GM18505 (cell line): ENCODE results near the gene GATC.

Source experiments
- ATAC-seq: cut with Tn5 transposase; IDR thresholded peaks from one replicate; pipeline ENCODE4 v1.9.1; 2021; ENCODE audit not compliant: unreplicated experiment
- POLR2A ChIP-seq: IDR thresholded peaks from 4 replicates; pipeline ENCODE4 v1.6.1; 2011; ENCODE audit warnings: borderline replicate concordance; ENCODE audit not compliant: insufficient read depth, insufficient read length; ENCODE audit errors: extremely low read depth

GATC gene

DNA sequence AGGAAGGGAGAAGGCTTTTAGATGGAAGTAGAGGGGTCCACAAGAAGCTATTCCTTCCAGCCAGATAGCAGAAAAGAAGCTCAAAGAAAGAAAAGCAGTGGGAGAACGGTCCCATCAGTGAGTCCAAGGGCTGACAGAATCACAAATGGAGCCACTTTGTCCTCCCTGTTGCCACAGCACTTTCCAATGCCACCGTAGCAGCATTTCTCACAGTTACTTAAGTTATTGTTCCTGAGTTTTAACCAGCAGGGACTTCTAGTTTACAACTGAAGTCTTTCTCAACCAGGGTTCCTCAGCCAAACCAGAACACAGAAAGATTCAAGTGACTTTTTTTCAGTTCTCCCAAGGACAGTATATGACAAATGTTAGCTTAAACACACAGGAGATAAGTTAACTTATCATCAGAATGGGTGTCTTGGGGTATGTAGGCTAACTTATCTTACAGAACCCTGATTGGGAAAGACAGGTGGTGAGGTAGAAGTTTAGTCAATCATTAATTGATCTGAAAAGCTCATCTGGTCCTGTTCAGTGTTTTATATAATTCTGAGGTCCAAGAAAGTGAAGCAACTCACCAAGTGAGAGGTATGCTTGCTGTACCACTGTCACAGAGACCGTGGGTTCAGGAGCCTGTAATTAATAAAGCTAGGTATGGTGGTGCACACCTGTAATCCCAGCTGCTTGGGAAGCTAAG is 7.0 kb downstream of the GATC start:
- no peak for ATAC-seq

DNA sequence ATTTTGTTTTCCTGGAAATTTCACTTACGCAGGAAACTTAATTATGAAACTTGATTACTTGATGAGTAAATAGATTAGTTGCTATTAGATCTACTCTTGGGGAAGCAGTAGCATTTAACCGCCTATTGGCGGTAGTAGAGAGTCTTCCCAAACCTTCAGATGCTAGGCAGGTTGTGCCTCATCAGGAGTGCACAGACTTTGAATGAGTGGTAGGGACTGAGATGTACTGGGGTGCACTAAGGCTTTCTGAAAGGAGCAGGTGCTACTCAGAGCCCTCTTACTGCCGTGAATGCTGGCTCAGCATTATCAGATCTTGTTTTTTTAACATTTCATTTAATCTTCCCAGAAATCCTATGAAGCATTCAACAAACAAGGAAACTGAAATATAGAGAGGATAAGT is 7.7 kb downstream of the GATC start:
- no peak for ATAC-seq
- no peak for TF ChIP-seq POLR2A

More for the DNA sequence above, 7.0 kb downstream of the GATC start:
- TF ChIP-seq POLR2A = no peak

DNA sequence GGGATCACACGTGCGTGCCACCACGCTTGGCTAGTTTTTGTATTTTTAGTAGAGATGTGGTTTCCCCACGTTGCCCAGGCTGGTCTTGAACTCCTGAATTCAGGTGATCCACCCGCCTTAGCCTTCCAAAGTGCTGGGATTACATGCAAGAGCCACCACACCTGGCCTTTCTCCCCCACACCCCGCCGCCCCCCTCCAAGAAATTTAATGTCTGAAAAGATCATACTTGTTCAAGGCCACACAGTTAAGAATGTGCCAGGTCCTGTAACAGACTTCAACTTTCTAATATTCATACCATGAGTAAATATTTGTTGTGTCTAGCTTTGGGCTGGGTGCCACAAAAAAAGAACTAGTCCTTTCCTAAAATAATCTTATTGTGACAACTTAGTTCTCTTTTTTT is 9.1 kb downstream of the GATC start:
- TF ChIP-seq POLR2A = no peak
- ATAC-seq = no peak

DNA sequence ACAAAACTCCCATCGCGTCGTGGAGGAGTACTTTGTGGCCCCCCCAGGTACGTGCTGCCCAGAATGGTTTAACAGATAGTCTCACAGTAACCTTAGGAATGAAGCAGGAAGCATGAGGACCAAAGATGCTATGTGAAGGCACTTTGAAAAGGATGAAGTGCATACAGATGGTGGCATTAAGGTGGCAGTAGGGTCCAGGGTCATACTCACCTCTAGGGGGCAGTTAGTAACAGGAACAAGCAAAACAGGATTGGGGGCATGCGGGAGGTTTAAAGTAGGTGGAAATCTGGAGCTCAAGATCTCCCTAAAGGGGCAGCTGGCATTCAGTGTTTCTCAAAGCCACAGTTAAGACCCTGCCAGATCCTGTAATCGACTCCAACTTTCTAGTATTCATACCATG is 10.9 kb downstream of the GATC start:
- no peak for ATAC-seq
- TF ChIP-seq POLR2A = no peak

DNA sequence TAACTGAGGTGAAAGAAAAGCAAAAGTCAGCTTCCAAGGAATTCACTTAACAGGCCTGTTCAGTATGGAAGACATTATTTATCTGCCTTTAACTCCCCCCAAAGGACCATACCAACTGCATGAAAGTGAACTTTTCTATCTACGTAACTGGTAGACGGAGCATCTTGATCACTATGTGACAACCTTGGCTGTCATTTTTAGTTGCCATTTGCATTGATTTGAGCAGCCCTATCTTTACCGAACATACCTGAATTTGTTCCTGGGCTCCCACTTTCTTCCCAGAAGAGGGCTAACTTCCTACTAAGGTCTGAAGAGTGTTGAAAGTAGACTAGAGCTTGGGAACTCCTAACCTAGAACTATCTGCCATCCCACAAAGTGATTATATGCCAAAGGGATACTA is 13.9 kb downstream of the GATC start:
- no peak for TF ChIP-seq POLR2A

DNA sequence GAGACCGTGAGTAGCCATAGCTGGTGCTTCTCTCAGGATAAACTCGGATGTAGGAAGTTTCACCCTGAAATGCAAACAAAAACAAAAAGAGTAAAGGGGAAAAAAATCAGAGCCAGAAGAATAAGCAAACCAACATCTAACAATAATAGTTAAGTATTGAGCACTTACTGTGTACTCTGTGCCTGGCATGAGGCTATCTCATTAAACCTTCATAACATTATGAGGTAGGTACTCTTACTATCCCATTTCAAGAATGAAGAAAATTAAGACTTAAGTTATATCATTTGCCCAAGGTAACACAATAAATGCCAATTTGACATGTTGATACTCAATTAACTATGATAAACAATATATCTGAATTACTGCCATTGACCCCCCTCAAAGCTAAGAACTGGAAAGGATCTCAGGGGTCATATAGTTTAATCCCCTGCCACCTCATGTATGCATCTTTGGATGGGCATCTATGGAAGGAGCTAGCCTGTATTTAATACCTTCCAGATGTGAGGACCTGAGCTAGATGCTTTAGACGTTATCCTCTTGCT is 15.9 kb downstream of the GATC start:
- no peak for TF ChIP-seq POLR2A
- ATAC-seq = no peak

More for the DNA sequence above, 13.9 kb downstream of the GATC start:
- no peak for ATAC-seq

DNA sequence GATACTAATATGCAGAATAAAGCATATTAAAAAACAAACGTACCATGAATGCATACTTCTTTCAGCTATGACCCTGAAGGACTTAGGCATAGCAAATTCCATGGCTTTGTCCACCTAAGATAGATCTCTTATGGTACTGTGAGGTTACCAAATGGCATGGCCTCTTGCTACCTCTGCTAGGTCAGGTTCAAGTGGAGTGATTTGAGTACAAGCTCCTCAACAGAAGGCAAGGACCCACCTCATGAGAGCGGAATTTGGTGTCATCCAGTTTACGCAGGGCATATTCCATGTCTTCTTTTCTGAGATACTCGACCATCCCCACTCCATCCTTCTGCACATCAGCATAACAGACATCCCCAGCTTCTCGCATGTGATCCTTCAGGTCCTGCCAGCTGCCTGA is 17.5 kb downstream of the GATC start:
- TF ChIP-seq POLR2A = no peak
- ATAC-seq = no peak

DNA sequence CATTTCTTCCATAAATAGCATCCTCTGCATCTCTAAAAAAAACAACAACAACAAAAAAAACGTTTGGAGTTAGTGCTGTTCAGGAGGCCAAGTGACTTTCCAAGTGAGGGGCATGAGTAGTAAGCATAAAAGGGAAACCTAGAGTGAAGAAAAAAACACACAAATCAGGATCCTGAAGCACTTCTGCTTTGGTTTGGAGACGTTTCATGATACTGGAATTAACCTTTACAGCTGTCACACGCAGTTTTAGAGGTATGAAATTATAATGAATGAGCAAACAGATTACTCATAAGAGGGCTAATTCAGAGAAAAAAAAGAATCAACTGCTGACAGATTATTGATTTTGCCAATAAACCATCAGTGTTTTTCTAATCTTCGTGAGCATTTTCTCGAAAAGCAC is 19.5 kb downstream of the GATC start:
- TF ChIP-seq POLR2A = no peak
- ATAC-seq = no peak

DNA sequence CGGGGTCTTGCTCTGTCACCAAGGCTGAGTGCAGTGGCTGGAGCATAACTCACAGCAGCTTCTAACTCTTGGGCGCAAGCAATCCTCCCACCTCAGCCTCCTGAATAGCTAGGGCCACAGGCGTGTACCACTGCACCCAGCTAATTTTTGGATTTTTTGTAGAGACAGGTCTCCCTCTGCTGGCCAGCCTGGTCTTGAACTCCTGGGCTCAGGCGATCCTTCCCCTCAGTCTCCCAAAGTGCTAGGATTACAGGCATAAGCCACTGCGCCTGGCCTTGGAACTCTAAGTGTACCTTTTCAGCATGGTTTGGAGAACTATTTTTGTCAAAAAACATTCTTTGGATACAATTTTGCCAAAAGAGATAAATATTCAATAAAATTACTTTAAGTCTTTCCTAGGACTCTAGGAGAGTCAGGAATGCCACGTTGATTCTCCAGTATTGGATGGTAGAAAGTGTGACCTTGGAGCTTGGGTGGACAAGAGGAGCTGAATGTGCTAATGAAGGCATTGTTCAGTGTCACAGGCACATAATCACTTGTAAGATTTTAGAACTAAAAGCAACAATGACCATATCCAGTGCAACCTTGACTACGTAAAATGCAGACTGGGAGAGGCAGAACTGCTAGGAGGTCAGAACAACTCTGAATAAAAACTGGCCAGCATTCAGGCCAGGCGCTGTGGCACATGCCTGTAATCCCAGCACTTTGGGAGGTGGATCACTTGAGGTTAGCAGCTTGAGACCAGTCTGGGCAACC is 20.5 kb downstream of the GATC start:
- no peak for TF ChIP-seq POLR2A
- ATAC-seq = no peak

DNA sequence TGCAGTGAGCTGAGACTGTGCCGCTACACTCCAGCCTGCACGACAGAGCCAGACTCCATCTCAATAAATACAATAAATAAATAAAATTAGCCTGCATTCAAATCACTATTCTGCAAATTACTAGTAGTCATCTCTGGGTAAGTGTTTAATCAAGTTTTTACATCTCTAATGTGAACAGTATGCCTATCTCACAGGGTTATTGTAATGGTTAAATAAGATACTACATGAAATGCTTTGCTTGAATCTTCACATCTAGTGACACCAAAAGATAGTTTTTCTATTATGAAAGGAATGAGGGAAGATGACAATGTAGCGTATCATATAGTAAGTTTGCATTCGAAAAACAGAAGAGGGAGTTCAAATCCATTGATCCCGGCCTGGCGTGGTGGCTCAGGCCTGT is 21.2 kb downstream of the GATC start:
- no peak for ATAC-seq
- no peak for TF ChIP-seq POLR2A

DNA sequence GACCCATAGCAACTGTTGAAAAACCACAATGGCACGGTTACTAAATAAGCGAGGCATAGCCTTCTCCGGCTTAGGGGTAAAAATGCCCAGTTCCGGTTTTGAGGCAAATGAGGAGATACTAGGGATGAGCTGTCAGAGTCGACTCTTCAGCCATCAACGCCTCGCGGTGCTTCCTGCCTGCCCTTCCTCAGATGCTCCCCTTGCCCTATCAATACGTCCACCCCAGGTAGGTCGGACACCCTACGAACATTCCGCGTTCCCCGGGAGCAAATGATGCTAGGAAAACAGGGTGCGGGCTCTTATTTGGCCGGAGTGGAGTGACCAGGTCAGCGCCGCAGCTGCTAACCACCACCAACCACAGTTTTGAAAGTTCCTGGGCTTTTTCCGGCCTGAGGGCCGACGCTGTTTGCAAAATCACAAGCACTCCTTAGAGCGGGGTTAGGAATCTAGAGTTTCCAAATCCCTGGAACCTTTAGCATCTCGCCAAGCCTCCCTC is 22.1 kb downstream of the GATC start:
- ATAC-seq = no peak

DNA sequence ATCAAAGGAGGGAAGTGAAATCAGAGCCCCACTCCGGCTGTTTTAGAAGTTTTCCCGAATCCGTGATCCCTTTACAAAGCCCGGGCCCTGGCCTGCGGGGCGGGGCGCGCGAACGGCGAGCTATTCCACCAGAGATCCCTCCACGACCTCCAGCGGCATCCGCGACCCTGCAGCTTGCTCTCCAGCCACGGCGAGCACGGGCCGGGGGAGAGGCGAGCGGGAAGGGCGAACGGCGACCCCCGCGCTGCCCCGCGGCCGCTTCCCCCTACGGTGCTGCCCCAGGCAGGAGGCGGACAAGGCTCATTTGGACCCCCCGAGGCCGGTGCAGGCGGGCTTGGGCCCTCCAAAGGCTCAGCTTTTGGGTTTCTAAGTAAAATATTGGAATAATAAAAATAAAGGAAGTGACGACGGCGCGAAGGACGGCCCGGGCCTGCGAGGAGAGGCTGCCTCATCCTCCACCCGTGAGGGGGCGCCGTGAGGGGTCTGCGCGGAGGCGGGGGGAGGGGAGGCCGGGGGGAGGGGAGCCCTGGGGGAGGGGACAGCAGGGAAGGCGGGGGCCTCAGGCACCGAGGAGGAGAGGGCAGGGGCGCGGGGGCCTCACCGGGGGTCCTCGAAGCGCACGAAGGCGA is 22.7 kb downstream of the GATC start:
- no peak for TF ChIP-seq POLR2A
- ATAC-seq = peak; percentile 30

More for the DNA sequence above, 22.1 kb downstream of the GATC start:
- TF ChIP-seq POLR2A = no peak

DNA sequence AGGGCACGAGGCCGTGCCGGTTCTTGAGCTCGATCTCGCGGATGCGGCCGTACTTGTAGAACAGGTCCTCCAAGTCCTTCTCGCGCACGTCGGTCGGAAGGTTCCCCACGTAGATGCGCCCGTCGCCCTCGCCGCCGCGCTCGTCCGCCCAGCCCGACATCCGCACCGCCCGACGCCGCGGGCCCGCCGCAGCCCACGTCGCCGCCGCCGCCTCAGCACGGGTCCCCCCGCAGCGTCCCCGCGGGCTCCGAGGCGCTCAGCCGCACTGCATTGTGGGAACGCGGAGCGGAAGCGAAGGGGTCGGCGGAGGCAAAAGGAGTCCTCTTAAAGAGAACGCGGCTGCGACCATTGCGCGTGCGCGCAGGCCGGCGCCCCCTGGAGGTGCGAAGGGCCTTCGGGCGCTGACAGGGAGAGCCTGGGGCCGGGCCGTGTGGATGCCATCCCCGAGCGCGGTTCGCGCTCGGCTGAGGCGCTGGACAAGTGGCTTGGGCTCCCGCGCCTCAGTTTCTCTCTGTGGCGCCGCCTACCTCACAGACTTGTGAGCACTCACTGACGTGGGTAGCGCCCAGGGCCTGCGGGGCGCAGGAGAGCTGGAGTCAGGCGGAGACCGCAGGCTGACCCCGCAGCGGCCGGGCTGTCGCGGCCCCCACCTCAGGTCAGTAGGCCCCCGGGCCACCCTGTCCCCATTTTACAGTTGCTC is 23.4 kb downstream of the GATC start, which contains the start of gene SRSF9:
Gene SRSF9, minus strand, starts transcription at position 299 of the 700 bp plus-strand sequence. Its CDS starts 139 bp downstream, at position 160.
- ATAC-seq = peak; percentile 90
- TF ChIP-seq POLR2A = peak; percentile 89
